CD4-positive, alpha-beta T cell treated with Interleukin-10 for 1 hour (primary cell): Measurements from ENCODE around the gene ZNF431.
"Not testable (repeated sequence)": the region's sequence is repeated elsewhere in the genome, so short reads cannot be mapped to it uniquely, and the experiment has no call there.

ENCODE experiments used
- DNase-seq: peaks from one replicate; pipeline ENCODE4 v3.0.0-alpha.2; 2020

Gene ZNF431

GRCh38 chr19:21141787-21142464 is at the start of gene ZNF431:
TSS of gene ZNF431 (plus strand) at chr19:21142040. CDS start at chr19:21142184, 144 bp downstream.
- peak; percentile 94 for DNase-seq

DNA sequence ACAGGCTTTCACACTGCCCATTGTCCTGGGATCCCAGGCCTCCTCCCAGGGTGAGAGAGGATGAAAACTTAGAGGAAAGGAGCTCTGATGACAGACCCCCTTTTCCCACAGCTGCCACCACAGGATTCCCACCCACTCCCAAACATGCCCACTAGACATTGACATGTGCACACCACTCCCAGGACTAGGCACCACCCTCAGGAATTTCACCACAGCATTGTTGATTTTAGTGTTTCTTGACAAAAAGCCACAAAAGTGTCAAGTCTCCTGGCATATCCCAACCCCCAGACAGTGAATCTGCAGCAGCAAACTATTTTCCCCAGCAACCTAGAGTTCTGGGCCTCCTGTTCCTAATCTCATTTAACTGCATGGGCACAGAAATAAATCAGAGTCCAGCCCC is 49.7 kb upstream of the ZNF431 start:
- DNase-seq = no peak

- DNase-seq = no peak
Measured at GRCh38 chr19:21094347-21095025, 47.4 kb upstream of the ZNF431 start.

DNA sequence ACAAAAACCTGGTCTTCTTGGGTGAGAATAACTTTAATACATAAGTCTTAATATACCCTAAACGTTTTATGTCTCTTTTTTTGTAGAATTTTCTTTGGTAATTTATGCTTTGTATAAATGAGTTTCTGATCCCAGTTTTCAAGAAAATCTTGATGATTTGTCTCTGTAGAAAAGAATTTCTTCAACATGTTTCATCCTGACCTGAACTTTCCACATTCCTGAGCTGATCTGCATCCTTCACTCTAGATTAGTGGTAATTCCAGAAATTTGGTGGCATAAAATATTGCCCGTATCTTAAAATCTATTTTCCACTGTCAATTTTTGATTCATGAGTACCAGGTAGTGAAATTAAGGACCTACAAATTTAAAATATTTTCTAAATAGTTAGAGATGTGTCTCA is 43.5 kb upstream of the ZNF431 start:
- DNase-seq = no peak

- no peak for DNase-seq
Measured at GRCh38 chr19:21101521-21102242, 40.2 kb upstream of the ZNF431 start.

DNA sequence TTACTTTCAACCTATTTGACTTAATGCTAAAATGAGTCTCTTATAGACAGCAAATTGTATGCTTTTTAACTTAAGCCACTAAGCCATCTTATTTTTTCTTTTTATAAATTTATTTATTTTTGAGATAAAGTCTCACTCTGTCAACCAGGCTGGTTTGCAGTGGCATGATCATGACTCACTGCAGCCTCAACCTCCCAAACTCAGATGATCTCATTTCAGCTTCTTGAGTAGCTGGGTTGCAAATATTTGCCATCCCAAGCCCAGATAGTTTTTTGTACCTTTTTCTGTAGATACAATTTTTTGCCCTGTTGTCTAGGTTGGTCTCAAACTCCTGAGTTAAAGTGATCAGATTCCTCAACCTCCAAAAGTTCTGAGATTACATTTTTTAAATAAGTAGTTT is 32.7 kb upstream of the ZNF431 start:
- no peak for DNase-seq

- no peak for DNase-seq
Measured at GRCh38 chr19:21110183-21110582, 31.7 kb upstream of the ZNF431 start.

GRCh38 chr19:21115430-21115829 is 26.4 kb upstream of the ZNF431 start:
- no peak for DNase-seq

DNA sequence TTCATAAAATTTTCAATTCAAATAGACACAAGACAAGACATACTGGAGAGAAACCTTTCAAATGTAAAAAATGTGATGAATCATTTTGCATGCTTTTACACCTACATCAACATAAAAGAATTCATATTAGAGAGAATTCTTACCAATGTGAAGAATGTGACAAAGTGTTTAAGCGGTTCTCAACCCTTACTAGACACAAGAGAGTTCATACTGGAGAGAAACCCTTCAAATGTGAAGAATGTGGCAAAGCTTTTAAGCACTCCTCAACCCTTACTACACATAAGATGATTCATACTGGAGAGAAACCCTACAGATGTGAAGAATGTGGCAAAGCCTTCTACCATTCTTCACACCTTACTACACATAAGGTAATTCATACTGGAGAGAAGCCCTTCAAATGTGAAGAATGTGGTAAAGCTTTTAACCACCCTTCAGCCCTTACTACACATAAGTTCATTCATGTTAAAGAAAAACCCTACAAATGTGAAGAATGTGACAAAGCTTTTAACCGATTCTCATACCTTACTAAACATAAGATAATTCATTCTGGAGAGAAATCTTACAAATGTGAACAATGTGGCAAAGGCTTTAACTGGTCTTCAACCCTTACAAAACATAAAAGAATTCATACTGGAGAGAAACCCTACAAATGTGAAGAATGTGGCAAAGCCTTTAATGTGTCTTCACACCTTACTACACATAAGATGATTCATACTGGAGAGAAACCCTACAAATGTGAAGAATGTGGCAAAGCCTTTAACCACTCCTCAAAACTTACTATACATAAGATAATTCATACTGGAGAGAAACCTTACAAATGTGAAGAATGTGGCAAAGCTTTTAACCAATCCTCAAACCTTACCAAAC is 24.6 kb upstream of the ZNF431 start:
- no peak for DNase-seq

DNA sequence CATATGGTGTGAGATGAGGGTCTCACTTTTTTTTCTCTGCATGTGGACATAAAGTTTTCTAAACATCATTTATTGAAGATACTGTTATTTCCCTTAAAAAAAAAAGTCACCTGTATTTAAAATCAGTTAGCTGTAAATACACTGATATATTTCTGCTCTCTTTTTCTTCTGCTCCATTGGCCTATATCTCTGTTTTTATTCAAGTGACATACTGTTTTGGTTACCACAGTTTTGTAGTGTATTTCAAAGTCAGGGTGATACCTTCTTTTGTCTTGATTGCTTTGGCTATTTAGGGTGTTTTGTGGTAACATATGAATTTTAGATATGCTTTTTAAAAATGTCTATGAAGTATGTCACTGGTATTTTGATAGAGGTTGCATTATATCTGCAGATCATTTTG is 15.8 kb upstream of the ZNF431 start:
- no peak for DNase-seq

- DNase-seq = no peak
Measured at GRCh38 chr19:21127001-21127400, 14.8 kb upstream of the ZNF431 start.

DNA sequence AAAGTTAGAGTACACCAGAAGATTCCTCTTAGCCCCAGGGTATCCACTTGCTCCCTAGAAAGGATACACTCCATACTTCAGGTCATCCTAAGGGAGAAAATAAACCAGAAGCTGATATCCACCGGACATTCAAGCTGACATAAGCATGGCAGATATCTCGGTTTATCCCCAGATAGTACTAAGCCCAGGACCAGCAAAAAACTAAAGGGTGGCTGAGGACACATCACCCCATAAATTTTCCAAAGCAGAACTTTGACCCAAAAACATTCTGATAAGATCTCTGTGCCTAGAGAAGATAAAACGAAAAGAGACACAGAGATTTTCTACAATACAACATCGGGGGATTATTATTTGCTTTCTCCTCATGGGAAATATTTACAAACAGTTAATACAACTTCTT is 13.9 kb upstream of the ZNF431 start:
- DNase-seq = no peak

DNA sequence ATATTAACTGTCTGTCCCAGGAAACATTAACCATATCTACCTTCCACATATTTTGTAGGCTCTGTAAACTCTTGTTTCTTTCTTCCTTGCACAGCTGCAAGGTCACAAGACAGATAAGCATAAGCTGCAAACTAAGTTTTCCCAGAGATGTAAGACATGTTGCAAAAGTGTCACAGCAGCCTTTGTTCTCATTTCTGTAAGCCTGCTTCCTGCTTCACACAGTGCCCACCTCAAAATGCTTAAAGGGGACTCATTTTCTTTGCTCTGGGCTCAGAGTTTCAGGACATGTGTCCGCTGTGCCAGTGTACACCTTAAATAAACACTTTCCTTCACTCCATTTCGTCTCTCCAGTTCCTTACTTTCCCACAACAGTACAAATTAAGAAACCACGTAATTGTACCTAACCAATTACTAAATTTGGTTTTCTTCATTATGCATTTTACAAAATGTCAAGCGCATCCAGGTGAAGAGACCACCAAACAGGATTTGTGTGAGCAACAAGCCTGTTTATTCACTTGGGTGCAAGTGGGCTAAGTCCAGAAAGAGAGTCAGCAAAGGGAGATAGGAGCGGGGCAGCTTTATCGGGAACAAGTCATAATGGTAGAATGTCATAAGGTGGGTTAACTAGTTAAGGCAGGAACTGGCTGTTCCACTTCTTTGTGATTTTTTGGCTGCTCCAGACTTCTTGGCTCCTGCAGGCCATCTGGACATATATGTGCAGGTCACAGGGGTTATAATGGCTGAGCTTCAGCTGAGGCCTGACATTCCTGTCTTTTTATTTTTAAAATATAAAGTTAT is 12.7 kb upstream of the ZNF431 start:
- no peak for DNase-seq

- DNase-seq = no peak
Measured at GRCh38 chr19:21130097-21130775, 11.6 kb upstream of the ZNF431 start.

- no peak for DNase-seq
Measured at GRCh38 chr19:21133633-21134032, 8.2 kb upstream of the ZNF431 start.

GRCh38 chr19:21134934-21135366 is 6.9 kb upstream of the ZNF431 start:
- DNase-seq = no peak

DNA sequence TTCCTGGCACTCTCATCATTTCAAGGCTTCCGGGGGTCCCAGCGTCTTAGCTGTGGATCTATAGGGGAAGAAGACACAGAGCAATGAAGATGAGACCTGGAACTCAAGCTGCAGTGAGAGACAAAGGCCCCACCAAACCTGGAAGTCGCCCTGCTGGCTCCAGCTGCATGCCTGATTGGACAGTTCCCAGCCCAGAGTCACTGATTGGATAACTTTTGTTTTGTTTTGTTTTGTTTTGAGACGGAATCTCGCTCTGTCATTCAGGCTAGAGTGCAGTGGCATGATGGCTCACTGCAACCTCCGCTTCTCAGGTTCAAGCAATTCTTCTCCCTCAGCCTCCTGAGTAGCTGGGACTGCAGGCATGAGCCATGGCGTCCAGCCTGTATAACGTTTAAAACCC is 6.4 kb upstream of the ZNF431 start:
- no peak for DNase-seq

DNA sequence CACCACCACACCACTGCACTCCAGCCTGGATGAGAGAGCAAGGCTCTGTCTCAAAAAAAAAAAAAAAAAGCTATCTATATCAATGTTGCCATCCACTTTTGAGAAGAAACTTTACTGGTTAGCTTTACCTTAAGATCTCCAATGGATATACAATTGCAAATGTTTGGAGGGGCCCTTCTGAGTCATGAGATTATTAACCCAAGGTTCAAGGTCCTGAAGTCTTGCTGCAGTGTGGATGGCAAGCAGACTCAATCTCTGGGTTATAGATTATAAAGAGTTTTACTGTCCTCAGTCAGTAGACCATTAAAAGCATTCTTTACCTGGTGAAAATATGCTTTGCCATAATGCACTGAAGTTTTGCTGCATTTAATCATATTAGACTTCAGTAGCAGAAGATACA is 3.7 kb upstream of the ZNF431 start:
- no peak for DNase-seq

DNA sequence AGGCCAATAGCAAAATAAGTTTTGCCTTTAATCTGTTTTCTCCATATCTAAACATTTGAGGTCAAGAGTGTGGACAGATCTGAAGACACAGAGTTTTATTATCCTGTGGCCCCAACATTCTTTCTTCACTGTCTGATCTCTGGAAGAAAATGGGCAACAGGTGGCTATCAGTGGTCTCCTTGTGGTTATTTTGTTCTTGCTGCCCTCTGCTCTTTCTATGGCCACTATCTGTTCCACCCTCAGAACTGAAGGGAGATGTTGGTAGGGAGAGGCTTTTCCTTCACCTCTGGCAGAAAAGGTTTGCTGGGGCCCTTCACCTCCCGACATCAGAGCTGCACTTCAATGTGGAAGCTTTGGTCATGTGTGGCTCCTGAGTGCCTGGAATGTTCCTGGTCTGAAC is 834 bp upstream of the ZNF431 start:
- DNase-seq = not testable (repeated sequence)

DNA sequence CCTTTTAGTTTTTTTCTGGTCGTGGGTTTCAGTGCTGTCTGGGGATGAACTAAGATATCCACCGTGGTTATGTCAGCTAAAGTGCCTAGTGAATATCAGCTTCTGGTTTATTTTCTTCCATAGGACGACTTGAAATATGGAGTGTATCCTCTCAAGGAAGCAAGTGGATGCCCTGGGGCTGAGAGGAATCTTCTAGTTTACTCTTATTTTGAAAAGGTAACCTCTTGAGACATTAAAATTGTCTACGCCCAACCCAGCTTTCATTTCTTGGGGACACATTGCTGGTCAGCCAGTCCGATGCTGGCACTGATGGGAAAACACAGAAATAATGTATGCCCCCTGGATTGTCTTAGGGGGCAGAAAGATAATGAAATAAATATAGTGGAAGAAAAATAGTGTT is 1.6 kb downstream of the ZNF431 start:
- DNase-seq = no peak

DNA sequence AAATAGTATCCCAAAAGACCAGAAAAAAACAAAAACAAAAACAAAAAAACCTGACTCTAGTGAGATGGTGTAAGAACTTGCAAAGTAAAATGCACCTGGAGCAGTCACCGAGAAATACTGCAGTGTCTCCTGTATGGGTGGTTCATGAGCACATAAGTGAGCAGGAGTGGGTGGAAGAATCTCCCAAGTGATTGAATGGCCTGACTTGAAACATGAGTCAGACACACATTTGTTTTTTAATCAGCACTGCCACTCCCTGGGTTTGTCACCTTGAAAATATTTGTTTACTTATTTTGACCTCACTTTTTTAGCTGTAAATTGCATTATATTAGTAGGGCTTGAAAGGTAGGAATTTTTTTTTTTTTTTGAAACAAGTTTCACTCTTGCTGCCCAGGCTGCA is 2.0 kb downstream of the ZNF431 start:
- no peak for DNase-seq

- DNase-seq = no peak
Measured at GRCh38 chr19:21147540-21147939, 5.7 kb downstream of the ZNF431 start.
